ENCODE measurements around the gene COPB2.
"Not testable (repeated sequence)": the region's sequence is repeated elsewhere in the genome, so short reads cannot be mapped to it uniquely, and the experiment has no call there.

The COPB2 gene

DNA sequence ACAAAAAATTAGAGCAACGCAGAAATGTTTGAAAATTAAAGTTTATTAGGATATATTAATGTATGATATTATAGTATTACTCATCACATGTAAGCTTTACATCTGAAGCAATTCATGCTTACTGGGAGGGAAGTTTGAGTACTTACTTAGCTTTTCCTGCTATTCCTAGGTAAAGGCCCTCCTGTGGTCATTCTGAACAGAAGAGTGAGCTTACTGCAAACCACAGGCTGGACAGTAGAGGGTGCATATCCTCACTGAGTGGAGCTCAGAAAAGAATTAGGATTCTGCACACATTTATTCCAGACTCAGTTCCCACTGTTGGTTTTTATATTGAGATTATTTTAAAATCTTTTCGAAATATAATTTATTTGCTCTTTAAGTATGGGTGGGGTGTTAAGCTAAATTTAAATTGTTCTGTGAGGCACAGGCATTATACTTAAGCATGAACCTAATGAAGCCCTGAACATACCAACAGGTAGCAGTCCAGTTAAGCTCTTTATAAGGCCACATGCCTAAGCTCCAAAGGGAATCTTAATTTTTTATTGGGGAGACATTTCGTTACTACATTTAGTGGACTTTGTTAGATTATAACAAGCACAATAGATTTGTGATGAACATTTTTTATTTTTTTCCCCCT, 35.4 kb downstream of the COPB2 start:
- Mint-ChIP-seq H3K27ac (no peak overlapping the region), H3K36me3 (peaks cover 19% of the 10 kb centered on the region), H3K27me3 (no peaks in the 10 kb centered on the region), H3K4me1 (peaks cover 19% of the 10 kb centered on the region), H3K4me3 (no peak overlapping the region), H3K9me3 (no peaks in the 10 kb centered on the region)

DNA sequence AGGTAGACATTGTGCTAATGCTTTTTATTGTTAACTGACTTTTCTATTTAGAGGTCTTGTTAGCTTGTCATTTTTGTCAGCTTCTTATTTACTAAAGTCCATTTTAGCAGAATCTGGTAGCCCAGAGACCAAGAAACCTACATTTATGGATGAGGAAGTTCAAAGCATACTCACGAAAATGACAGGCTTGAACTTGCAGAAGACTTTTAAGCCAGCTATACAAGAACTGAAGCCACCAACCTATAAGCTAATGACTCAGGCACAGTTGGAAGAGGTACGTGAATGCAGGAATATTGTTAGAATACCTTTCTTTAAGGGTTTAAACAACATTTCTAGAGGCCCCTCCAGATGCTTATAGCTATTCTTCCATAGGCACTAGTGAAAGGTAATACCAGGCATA, 42.7 kb downstream of the COPB2 start:
- H3K27ac Mint-ChIP-seq: no peak overlapping the region
- H3K4me1 Mint-ChIP-seq: peaks cover 6% of the 10 kb centered on the region
- H3K4me3 Mint-ChIP-seq: no peak overlapping the region

DNA sequence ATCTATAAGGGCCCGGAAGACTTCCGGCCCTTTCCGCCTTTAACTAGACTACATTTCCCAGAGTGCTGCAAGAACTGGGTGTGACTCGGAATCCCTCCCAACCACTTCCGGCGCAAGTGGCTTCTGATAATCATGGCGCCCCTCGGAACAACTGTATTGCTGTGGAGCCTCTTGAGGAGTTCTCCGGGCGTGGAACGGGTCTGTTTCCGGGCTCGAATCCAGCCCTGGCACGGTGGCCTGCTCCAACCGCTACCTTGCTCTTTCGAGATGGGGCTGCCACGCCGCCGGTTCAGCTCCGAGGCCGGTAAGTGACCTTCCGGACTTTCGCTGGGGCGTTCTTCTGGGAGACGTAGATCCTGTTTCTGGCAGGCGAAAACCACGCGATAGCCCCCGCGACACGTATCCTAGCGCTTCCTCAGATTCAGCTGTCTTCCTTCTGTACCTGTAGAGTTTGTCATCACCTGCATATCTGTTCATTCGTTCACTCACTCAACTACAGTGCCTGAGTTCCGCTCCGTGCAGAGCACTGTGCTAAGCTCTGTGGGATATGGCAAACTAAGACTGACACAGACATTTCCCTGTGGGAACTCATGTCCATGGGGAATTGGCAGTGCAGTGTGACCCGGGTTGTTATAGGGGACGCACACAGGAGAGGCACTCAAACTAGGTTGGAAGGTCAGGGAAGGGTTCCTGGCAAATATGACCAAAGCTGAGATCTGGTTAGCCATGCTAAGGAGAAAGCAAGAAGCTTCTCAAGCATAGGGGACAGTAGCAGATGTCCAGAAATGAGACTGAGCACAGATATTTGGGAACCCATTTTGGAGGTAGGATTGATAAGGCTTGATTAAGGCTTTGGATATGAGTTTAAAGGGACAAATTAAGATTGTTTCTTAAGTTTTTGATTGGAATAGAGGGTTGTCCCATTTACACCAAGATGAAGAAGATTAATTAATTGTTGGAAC, 45.3 kb downstream of the COPB2 start, which contains the start of gene MRPS22:
MRPS22 (plus strand) TSS at position 126 of the 962 bp plus-strand sequence; CDS start at position 133, 7 bp downstream.
- H3K9me3 Mint-ChIP-seq: no peaks in the 10 kb centered on the region
- peak within 1 kb of the TSS; percentile 89 for H3K27ac Mint-ChIP-seq
- H3K27me3 Mint-ChIP-seq: no peaks in the 10 kb centered on the region
- no peak within 1 kb of the TSS for H3K4me3 Mint-ChIP-seq
- H3K36me3 Mint-ChIP-seq: peaks cover 11% of the 10 kb centered on the region
- H3K4me1 Mint-ChIP-seq: peaks cover 6% of the 10 kb centered on the region

More for the DNA sequence above, 42.7 kb downstream of the COPB2 start:
- Mint-ChIP-seq H3K36me3 (peaks cover 15% of the 10 kb centered on the region), H3K27me3 (no peaks in the 10 kb centered on the region), H3K9me3 (no peaks in the 10 kb centered on the region)

DNA sequence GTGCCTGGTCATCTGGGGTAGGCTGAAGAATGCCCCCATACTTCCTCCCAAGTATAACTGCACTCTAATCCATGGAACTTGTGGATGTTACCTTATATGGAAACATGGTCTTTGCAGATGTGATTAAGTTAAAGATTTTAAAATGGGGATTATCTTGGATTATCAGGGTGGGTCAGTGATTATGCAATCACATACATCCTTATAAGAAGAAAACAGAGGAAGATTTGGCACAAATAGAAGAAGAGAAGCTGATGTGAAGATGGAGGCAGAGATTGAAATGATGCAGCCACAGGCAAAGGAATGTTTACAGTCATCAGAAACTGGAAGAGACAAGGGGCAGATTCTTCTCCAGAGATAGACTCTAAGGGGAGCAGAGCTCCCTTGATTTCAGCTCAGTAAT, 47.4 kb downstream of the COPB2 start:
- Mint-ChIP-seq H3K27ac (peak overlapping the region; percentile 33), H3K4me3 (no peak overlapping the region), H3K9me3 (no peaks in the 10 kb centered on the region), H3K36me3 (peaks cover 5% of the 10 kb centered on the region), H3K27me3 (no peaks in the 10 kb centered on the region), H3K4me1 (peaks cover 6% of the 10 kb centered on the region)

DNA sequence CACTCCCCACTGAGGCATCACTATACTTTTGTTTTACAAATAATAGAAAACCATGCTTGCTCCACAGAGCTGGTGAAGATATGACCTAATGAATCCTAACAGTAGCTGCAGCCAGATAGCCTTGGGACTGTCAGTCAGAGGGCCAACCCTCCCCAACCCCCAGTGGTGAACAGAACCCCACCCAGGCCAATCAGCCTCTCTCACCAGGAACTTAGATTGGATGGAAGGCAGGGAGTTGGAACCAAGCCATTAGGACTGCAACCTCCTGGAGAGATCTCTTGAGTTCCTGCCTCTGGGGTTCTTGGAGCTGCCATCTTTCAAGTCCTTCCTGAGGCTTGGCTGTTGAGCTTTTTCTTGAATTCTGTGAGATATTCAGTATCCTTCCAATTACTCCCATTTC, 48.7 kb downstream of the COPB2 start:
- H3K27me3 Mint-ChIP-seq: peaks cover 1% of the 10 kb centered on the region
- H3K4me3 Mint-ChIP-seq: no peak overlapping the region
- no peaks in the 10 kb centered on the region for H3K9me3 Mint-ChIP-seq
- peaks cover 5% of the 10 kb centered on the region for H3K36me3 Mint-ChIP-seq
- no peak overlapping the region for H3K27ac Mint-ChIP-seq
- peaks cover 6% of the 10 kb centered on the region for H3K4me1 Mint-ChIP-seq

DNA sequence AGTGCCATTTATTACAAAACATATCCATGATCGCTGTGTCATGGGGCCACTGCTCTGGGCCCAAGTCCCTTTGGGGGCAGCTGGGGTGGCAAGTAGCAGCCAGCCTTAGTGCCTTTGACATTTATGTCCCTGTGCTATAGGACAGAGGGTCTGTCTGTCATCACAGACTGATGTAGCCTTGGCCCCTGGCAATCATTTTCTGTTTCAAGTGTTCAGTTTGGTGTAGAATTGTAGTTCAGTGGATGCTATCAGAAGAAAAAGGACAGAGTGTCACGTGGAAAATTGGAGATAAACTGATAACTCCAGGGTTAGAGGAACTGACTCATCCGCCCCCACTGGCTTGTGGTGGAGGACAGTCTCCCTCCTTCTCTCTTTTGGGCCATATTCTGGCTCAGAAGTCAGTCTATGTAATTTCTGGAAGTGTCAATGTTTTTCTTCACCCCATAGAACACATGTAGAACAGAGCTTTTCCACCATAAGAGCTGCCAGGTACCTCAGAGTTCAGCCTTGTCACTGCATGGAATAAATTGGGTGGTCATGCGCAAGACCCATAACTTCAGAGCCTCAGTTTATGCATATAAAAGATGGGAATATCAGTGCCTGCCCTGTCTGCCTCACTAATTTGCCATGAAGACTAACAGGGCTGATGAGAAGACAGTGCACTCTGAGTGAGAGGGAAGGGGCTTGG, 50.1 kb downstream of the COPB2 start:
- Mint-ChIP-seq H3K27me3 (peaks cover 1% of the 10 kb centered on the region), H3K9me3 (no peaks in the 10 kb centered on the region), H3K36me3 (peaks cover 5% of the 10 kb centered on the region), H3K27ac (no peak overlapping the region), H3K4me3 (no peak overlapping the region), H3K4me1 (peaks cover 6% of the 10 kb centered on the region)

DNA sequence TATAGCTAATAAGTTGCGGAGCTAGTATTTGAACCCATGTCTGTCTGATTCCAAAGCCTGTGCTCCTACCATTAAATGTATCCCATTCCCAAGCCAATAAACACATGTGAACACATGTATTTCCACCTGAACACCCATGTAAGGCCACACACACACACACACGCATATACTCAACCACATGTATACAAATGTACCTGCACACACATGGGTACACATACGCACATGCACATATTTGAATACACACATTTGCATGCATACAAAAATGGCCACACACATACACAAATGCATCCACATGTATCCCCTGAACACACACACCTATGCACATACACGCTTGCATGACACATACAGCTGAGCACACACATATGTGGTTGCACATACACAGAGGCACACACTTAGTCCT, 51.0 kb downstream of the COPB2 start:
- peaks cover 1% of the 10 kb centered on the region for H3K27me3 Mint-ChIP-seq
- H3K36me3 Mint-ChIP-seq: peaks cover 5% of the 10 kb centered on the region
- peaks cover 6% of the 10 kb centered on the region for H3K4me1 Mint-ChIP-seq
- no peak overlapping the region for H3K4me3 Mint-ChIP-seq
- H3K27ac Mint-ChIP-seq: no peak overlapping the region
- no peaks in the 10 kb centered on the region for H3K9me3 Mint-ChIP-seq

DNA sequence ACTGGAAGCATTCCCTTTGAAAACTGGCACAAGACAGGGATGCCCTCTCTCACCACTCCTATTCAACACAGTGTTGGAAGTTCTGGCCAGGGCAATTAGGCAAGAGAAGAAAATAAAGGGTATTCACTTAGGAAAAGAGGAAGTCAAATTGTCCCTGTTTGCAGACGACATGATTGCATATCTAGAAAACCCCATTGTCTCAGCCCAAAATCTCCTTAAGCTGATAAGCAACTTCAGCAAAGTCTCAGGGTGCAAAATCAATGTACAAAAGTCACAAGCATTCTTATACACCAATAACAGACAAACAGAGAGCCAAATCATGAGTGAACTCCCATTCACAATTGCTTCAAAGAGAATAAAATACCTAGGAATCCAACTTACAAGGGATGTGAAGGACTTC, 54.8 kb downstream of the COPB2 start:
- H3K27ac Mint-ChIP-seq, H3K36me3 Mint-ChIP-seq, H3K9me3 Mint-ChIP-seq, H3K4me3 Mint-ChIP-seq, H3K4me1 Mint-ChIP-seq: not testable (repeated sequence)
- peaks cover 17% of the 10 kb centered on the region for H3K27me3 Mint-ChIP-seq

DNA sequence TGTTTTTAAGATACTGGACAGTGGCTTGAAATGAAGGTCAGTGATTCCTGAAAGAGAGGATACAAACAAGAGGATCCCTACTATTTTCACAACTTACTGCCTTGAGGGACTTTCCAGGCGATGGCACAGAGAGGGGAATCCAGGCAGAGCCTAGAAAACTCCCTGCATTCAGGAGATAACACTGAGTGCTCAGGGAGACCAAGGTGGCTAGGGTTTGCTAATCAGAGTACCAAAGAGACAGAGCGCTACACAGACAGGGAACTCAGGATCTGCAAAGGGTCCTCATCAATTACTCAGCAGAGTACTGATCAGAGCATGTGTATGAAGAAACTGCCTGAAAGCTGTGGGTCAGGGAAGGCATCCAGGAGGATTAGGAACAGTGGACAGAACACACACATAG, 57.4 kb downstream of the COPB2 start:
- Mint-ChIP-seq H3K27me3 (peaks cover 17% of the 10 kb centered on the region), H3K27ac (no peak overlapping the region), H3K36me3 (no peaks in the 10 kb centered on the region), H3K9me3 (no peaks in the 10 kb centered on the region), H3K4me1 (peaks cover 16% of the 10 kb centered on the region), H3K4me3 (no peak overlapping the region)

DNA sequence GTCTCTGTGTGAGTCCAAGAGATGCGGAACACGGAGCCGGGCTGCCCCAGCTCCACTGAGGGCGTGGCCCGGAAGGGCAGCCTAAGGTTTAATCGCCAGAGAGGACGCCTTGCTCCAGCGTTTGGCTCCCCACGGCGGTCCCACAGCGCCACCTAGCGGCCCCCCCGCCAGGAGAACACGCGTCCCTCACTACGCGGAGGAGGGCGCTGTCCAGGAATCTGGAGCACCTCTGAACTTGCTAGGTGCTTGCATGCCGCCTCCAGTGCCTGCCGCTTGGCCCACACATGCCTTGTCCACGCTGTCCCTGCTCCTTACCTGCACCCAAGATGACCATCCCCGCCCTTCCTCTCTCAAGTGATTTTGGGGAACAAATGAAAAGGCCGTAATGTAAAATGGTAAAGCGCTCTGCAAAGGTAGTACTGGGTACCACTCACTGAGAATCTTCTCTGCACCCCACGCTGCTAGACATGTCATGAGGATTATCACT, 60.0 kb downstream of the COPB2 start:
- Mint-ChIP-seq H3K4me1 (peaks cover 16% of the 10 kb centered on the region), H3K9me3 (no peaks in the 10 kb centered on the region), H3K27ac (no peak overlapping the region), H3K4me3 (peak overlapping the region; percentile 72), H3K27me3 (peaks cover 15% of the 10 kb centered on the region), H3K36me3 (no peaks in the 10 kb centered on the region)

DNA sequence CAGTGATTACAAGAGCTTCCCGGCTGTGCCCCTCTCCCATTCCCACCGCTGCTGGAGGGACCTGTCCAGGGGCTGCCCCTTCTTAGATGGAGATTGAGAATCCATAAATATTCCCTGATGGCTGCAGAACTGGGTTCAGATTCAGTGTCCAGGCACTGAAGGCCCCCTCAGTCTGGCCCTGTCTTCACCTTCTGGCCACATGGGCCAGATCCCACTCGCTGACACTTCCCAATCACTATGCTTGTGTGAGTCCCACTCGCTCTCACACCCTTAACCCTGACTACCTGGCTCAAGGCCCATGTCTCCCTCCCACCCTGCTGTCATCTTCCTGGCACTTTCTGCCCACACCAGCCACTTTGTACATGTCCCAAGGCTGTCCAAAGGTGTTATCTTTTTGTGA, 61.1 kb downstream of the COPB2 start:
- Mint-ChIP-seq H3K4me1 (peaks cover 16% of the 10 kb centered on the region), H3K27me3 (peaks cover 15% of the 10 kb centered on the region), H3K9me3 (no peaks in the 10 kb centered on the region), H3K4me3 (peak overlapping the region; percentile 72), H3K27ac (no peak overlapping the region), H3K36me3 (no peaks in the 10 kb centered on the region)

DNA sequence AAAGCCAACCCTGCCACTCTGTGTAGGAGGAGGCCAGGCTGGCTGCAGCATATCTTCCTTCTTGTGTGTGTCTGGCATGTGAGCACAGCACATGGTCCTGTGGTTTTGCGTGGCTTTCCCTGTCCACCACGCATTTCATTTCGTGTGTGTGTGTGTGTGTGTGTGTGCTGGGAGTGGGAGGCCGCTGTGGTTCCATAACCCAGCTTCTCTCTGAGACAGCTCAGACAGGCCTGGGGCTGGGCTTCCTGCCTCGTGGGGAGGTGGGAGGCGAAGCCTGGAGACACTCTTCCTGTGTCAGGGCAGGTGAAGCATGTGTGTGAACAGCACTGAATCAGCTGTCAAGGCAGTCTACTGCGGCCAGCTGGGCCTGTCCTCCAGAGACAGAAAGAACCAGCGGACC, 61.6 kb downstream of the COPB2 start:
- H3K36me3 Mint-ChIP-seq: no peaks in the 10 kb centered on the region

DNA sequence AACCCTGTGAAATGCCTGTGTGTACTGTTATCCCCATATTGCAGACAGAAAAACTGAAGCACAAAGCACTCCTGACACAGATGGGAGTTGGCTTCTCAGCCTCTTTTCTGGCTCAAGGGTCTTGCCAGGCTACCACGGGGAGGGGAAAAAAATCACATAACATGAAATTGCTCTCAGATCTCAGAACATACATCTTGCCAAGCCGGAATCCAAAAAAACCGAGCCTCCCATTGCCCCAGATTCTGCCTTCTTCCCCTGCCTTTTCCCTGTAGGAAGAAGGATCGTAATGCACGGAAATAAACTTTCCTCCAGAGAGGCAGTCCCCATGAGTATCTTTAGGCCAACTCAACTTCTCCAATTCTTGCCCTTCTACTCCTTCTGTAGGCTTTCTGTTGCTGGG, 62.2 kb downstream of the COPB2 start:
- no peak overlapping the region for H3K4me3 Mint-ChIP-seq
- no peak overlapping the region for H3K27ac Mint-ChIP-seq
- peaks cover 16% of the 10 kb centered on the region for H3K4me1 Mint-ChIP-seq
- no peaks in the 10 kb centered on the region for H3K36me3 Mint-ChIP-seq
- H3K27me3 Mint-ChIP-seq: peaks cover 9% of the 10 kb centered on the region
- no peaks in the 10 kb centered on the region for H3K9me3 Mint-ChIP-seq

More for the DNA sequence above, 61.6 kb downstream of the COPB2 start:
- Mint-ChIP-seq H3K4me1 (peaks cover 16% of the 10 kb centered on the region), H3K9me3 (no peaks in the 10 kb centered on the region), H3K27ac (no peak overlapping the region), H3K27me3 (peaks cover 13% of the 10 kb centered on the region), H3K4me3 (no peak overlapping the region)

DNA sequence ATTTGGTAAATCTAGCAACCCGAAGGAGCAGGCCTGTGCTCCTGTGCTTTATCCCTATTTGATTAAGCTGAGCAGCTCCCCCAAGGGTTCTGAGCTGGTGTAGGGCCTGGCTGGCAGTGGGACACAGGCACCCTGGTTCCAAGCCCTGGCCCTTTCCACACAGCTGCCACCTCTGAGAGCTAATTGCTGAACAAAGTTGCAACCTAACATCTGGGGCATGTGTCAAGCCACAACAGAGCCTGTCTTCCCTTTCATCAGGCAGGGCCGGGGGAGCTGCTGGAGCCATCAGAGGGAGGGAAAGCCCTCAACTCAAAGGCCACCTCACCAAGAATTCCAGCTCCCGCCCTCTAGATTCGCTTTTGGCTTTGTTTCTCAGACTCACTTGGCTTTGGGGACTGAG, 62.7 kb downstream of the COPB2 start:
- H3K9me3 Mint-ChIP-seq: no peaks in the 10 kb centered on the region
- no peaks in the 10 kb centered on the region for H3K36me3 Mint-ChIP-seq
- H3K4me1 Mint-ChIP-seq: peaks cover 16% of the 10 kb centered on the region
- peaks cover 4% of the 10 kb centered on the region for H3K27me3 Mint-ChIP-seq
- no peak overlapping the region for H3K4me3 Mint-ChIP-seq
- H3K27ac Mint-ChIP-seq: no peak overlapping the region

DNA sequence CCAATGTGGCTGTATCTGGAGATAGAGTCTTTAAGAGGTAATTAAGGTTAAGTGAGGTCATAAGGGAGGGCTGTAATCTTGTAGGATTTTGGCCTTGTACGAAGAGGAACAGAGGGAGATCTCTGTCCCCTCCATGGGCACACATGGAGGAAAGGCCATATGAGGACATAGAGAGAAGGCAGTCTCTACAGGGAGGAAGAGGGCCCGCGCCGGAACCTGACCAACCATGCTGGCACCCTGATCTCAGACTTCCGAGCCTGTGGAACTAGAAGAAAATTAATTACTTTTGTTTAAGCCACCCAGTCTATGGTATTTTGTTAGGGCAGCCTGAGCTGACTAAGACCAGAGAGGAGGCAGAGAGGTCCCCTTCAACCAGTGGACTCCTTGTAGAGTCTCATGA, 63.3 kb downstream of the COPB2 start:
- Mint-ChIP-seq H3K9me3 (no peaks in the 10 kb centered on the region), H3K27me3 (peaks cover 2% of the 10 kb centered on the region), H3K27ac (no peak overlapping the region), H3K36me3 (no peaks in the 10 kb centered on the region), H3K4me1 (peaks cover 16% of the 10 kb centered on the region), H3K4me3 (no peak overlapping the region)
